DMS153 (cell line): ENCODE data around the gene TFIP11.

ENCODE experiments used
- DNase-seq: peaks from one replicate; lab custom pipeline; 2025; lab: John Stamatoyannopoulos, UW

Gene TFIP11

GRCh38 chr22:26448334-26448733, 63.9 kb downstream of the TFIP11 start:
- no peak for DNase-seq

- no peak for DNase-seq
Measured at GRCh38 chr22:26447584-26448329, 64.5 kb downstream of the TFIP11 start.

- DNase-seq, result no peak
Measured at GRCh38 chr22:26446808-26447515, 65.3 kb downstream of the TFIP11 start.

GRCh38 chr22:26445577-26446275, 66.5 kb downstream of the TFIP11 start:
- DNase-seq, result peak; percentile 40

- peak; percentile 59 for DNase-seq
Measured at GRCh38 chr22:26444777-26445176, 67.5 kb downstream of the TFIP11 start.

GRCh38 chr22:26443901-26444690, 68.2 kb downstream of the TFIP11 start:
- DNase-seq, result no peak

GRCh38 chr22:26442086-26442756, 70.1 kb downstream of the TFIP11 start:
- DNase-seq, result no peak
